NCI-H2029 (cell line): ENCODE results near the gene HCST.

Experiments
- DNase-seq: peaks from one replicate; lab custom pipeline; 2025; lab: John Stamatoyannopoulos, UW

The HCST gene

GRCh38 chr19:35937345-35938281, 35.3 kb downstream of the HCST start:
- no peak for DNase-seq

DNA sequence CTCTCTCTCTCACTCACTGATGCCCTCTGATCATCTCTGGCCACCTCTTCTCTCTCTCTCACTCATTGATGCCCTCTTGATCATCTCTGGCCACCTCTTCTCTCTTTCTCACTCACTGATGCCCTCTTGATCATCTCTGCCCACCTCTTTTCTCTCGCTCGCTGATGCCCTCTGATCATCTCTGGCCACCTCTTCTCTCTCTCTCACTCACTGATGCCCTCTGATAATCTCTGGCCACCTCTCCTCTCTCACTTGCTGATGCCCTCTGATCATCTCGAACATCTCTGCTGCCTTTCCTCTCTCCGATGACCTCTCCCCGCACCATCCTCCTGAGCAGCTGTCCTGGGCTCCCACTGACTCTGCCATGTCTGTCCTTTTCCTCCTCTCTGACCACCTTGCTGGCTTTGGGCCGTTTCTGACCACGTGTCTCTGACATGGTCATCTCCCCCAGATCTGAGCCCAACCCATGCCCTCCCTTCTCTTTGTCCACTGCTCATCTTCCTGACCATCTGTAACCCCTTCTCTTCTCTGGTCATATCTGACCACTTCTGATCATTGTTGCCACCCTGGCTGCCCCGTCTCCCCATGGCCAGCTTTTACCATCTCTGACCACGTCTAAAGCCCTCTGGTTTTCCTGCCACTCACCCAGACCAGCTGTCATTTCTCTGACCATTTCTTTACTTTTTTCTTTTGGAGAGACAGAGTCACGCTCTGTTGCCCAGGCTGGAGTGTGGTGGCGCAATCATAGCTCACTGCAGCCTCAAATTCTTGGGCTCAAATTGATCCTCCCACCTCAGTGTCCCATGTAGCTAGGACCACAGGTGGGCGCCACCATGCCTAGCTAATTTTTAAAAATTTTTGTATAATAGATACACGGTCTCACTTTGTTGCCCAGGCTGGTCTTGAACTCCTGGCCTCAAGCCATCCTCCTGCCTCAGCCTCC, 36.2 kb downstream of the HCST start:
- no peak for DNase-seq

DNA sequence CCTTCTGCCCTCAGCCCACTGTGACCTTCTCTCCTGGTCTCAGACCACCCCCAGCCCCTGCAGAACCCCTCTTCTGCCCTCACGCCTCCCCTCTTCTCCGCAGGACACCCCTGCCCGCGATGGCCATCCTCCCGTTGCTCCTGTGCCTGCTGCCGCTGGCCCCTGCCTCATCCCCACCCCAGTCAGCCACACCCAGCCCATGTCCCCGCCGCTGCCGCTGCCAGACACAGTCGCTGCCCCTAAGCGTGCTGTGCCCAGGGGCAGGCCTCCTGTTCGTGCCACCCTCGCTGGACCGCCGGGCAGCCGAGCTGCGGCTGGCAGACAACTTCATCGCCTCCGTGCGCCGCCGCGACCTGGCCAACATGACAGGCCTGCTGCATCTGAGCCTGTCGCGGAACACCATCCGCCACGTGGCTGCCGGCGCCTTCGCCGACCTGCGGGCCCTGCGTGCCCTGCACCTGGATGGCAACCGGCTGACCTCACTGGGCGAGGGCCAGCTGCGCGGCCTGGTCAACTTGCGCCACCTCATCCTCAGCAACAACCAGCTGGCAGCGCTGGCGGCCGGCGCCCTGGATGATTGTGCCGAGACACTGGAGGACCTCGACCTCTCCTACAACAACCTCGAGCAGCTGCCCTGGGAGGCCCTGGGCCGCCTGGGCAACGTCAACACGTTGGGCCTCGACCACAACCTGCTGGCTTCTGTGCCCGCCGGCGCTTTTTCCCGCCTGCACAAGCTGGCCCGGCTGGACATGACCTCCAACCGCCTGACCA, 37.2 kb downstream of the HCST start:
- no peak for DNase-seq

- DNase-seq = no peak
Observed at GRCh38 chr19:35940078-35940775, 37.9 kb downstream of the HCST start.

DNA sequence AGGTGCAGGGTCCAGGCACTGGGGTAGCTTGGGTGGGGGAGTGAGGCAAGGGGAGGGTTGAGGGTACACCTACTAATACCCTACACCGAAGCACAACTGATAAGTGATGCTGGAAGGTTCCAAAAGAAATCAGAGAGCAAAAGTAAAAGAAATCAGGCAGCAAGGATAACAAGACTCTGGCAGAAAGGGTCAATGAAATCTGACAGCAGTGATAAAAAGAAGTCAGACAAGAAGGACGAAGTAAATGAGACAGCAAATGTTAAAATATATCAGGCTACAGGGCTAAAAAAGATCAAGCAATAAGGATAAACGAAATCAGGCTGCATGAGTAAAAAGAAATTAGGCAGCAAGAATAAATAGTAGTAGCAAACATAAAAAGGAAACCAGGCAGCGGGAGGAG, 38.5 kb downstream of the HCST start:
- DNase-seq = no peak

GRCh38 chr19:35942235-35942634, 39.9 kb downstream of the HCST start:
- DNase-seq = no peak

- no peak for DNase-seq
Observed at GRCh38 chr19:35943321-35944301, 41.3 kb downstream of the HCST start.

GRCh38 chr19:35944556-35944955, 42.2 kb downstream of the HCST start:
- DNase-seq = no peak

GRCh38 chr19:35945121-35945790, 42.9 kb downstream of the HCST start:
- no peak for DNase-seq

DNA sequence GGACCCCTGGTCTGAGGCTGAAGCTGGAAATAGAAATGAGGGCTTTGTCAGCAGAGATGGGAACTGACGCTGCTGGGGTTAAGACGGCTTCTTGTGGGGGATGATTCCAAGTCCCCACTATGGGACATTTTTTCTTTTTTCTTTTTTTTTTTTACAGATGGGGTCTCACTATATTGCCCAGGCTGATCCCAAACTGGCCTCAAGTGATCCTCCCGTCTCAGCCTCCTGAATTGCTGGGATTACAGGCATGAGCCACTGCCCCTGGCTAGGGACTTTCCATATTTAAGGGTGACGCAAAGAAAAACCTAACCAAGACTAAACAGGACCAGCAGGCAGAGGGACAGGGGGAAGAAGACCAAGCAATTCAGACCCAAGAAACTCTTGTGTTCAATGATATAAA, 43.9 kb downstream of the HCST start:
- no peak for DNase-seq

- no peak for DNase-seq
Observed at GRCh38 chr19:35949131-35949530, 46.8 kb downstream of the HCST start.
